K562 (cell line): ENCODE measurements around the gene OGFR. TPM values are rescaled to one million over a fixed set of nuclear protein-coding genes. Genes with fewer than 3 reads are reported as not detected.

ENCODE experiments used
- ATAC-seq: fragments of 200-7000 bp; cut with Tn5 transposase; 3 replicates; pipeline ENCODE4 v1.9.1; 2020; ENCODE audit warnings: moderate library complexity
- BruUV-seq: library from RNA; stranded (reverse); fragments of 400-500 nt; replicated peaks from 2 replicates; lab custom pipeline; 2021; lab: Mats Ljungman, UMichigan
- CTCF ChIA-PET: fragments of 300-600 bp; formaldehyde crosslinking; extraction: SDS; loops from one replicate; lab custom pipeline; 2021; ENCODE audit warnings: low intra/inter-chr PET ratio; lab: Yijun Ruan, JAX
- POLR2A ChIA-PET: fragments of 300-600, 350-650 bp; sonication (Branson Sonifier 250); formaldehyde crosslinking; extraction: SDS; loops from one replicate; lab custom pipeline; 2021; ENCODE audit warnings: antibody characterized with exemption, inconsistent platforms; lab: Yijun Ruan, JAX
- DNase-seq, 4 experiments: peaks; one replicate each; pipeline versions ENCODE4 v3.0.0 to v3.0.0-alpha.2; 2011 to 2018; ENCODE audit warnings: low spot score in 3 of 4, mixed read lengths in 3 of 4; ENCODE audit errors: extremely low read depth in 1 of 4
- FAIRE-seq: peaks from 2 replicates; lab custom pipeline; 2011; peaks lifted over from hg19 to GRCh38; lab: Jason Lieb, UNC
- H2AFZ ChIP-seq: 2 replicates; pipeline ENCODE4 v1.6.0; 2011; ENCODE audit warnings: low read depth, low read length, control low read depth, inconsistent platforms
- H3K27ac ChIP-seq: fragments of 200-600 bp; 3 replicates; pipeline ENCODE4 v1.8.0; 2011; ENCODE audit warnings: low read depth, mild to moderate bottlenecking, control low read depth, inconsistent platforms, low read length, moderate library complexity, mixed read lengths; ENCODE audit errors: extremely low read depth
- H3K27me3 ChIP-seq, 2 experiments: fragments of 300-600 bp in 1 of 2; 2 replicates in 1 of 2; 3 replicates in 1 of 2; pipeline versions ENCODE4 v1.6.0 to v1.8.0; 2011; ENCODE audit warnings: inconsistent platforms in 2 of 2, low read length in 2 of 2, mild to moderate bottlenecking in 1 of 2, mixed read lengths in 1 of 2, moderate library complexity in 1 of 2; ENCODE audit not compliant: control insufficient read depth in 2 of 2, insufficient read depth in 2 of 2
- H3K36me3 ChIP-seq: fragments of 300-600 bp; 3 replicates; pipeline ENCODE4 v1.8.0; 2011; ENCODE audit warnings: mild to moderate bottlenecking, low read length, inconsistent platforms; ENCODE audit not compliant: control insufficient read depth, insufficient read depth
- H3K4me1 ChIP-seq, 2 experiments: fragments of 200-600 bp in 1 of 2; replicated peaks in 1 of 2; 2 replicates in 1 of 2; 3 replicates in 1 of 2; pipeline versions ENCODE4 v1.5.1 to v1.8.0; 2011; ENCODE audit warnings: inconsistent platforms in 2 of 2, low read length in 2 of 2, mild to moderate bottlenecking in 1 of 2, mixed read lengths in 1 of 2, moderate library complexity in 1 of 2; ENCODE audit not compliant: control insufficient read depth in 2 of 2, insufficient read depth in 2 of 2
- H3K4me2 ChIP-seq: 2 replicates; pipeline ENCODE4 v1.6.1; 2011; ENCODE audit warnings: low read length, control low read depth, inconsistent platforms, mixed read lengths; ENCODE audit not compliant: insufficient read depth
- H3K4me3 ChIP-seq: fragments of 200-600 bp; sonication (generic), shearing (Covaris generic); 2 replicates; pipeline ENCODE4 v1.5.1; 2016; ENCODE audit warnings: control low read depth, inconsistent platforms
- H3K79me2 ChIP-seq: fragments of 200-600 bp; 3 replicates; pipeline ENCODE4 v1.8.0; 2011; ENCODE audit warnings: low read length, inconsistent platforms; ENCODE audit not compliant: control insufficient read depth, insufficient read depth
- H3K9ac ChIP-seq, 2 experiments: 2 replicates each; pipeline versions ENCODE4 v1.6.0 to v1.6.1; 2011; ENCODE audit warnings: low read depth in 2 of 2, low read length in 2 of 2, control low read depth in 1 of 2, inconsistent platforms in 1 of 2, mild to moderate bottlenecking in 1 of 2, mixed read lengths in 1 of 2; ENCODE audit not compliant: insufficient read depth in 1 of 2
- H3K9me1 ChIP-seq: one replicate; pipeline ENCODE4 v1.6.0; 2011; ENCODE audit warnings: inconsistent platforms, mild to moderate bottlenecking, low read length, moderate library complexity; ENCODE audit not compliant: control insufficient read depth, insufficient read depth
- H3K9me3 ChIP-seq: replicated peaks from 2 replicates; pipeline ENCODE4 v1.5.1; 2011; ENCODE audit warnings: low read depth, low read length, inconsistent platforms; ENCODE audit not compliant: control insufficient read depth, insufficient read depth
- H4K20me1 ChIP-seq: replicated peaks from 2 replicates; pipeline ENCODE4 v1.6.1; 2011; ENCODE audit warnings: low read length, inconsistent platforms, mixed read lengths; ENCODE audit not compliant: control insufficient read depth, insufficient read depth
- KLF6 ChIP-seq: fragments of 250-450 bp; sonication (Bioruptor Pico); IDR thresholded peaks from 2 replicates; pipeline ENCODE4 v1.4.0; 2020; ENCODE audit warnings: mild to moderate bottlenecking, moderate library complexity, borderline replicate concordance
- NR4A1 ChIP-seq, 2 experiments: fragments of 250-450 bp in 1 of 2; fragments of 450-650 bp in 1 of 2; sonication (Bioruptor Pico) in 1 of 2; IDR thresholded peaks; 2 replicates each; pipeline versions ENCODE4 v1.4.0 to v1.6.1; 2016 to 2020; ENCODE audit warnings: mild to moderate bottlenecking in 2 of 2, missing compliant biosample characterization in 1 of 2, missing genetic modification characterization in 1 of 2, moderate library complexity in 1 of 2
- POLR2G ChIP-seq: fragments of 200-400 bp; formaldehyde crosslinking; IDR thresholded peaks from 2 replicates; pipeline ENCODE4 v1.6.1; 2017; ENCODE audit warnings: low read depth, mild to moderate bottlenecking, antibody characterized with exemption, low read length, moderate library complexity
- SUPT5H ChIP-seq: fragments of 450-650 bp; IDR thresholded peaks from 2 replicates; pipeline ENCODE4 v1.6.1; 2016
- TEAD4 ChIP-seq, 2 experiments: sonication (generic) in 1 of 2; formaldehyde crosslinking in 1 of 2; IDR thresholded peaks; 2 replicates each; pipeline versions ENCODE4 v1.6.1 to v1.8.0; 2012 to 2022; ENCODE audit warnings: borderline replicate concordance in 1 of 2, inconsistent platforms in 1 of 2, low read length in 1 of 2, mild to moderate bottlenecking in 1 of 2, missing genetic modification reagents in 1 of 2
- WGBS: fragments of 100-300 bp; shearing (Covaris generic); methylation state at CpG from one replicate; pipeline ENCODE4 v1.1.6; 2016; ENCODE audit warnings: low coverage, mixed read lengths; ENCODE audit not compliant: insufficient coverage; ENCODE audit errors: missing lambda C conversion rate; 5-methylcytosine and 5-hydroxymethylcytosine counted together
- in situ Hi-C: fragments of 300-500 bp; cut with MboI; formaldehyde crosslinking; loops from 4 replicates; pipeline ENCODE4 v1.15.0; 2018; ENCODE audit warnings: inconsistent platforms, mixed read lengths
- intact Hi-C: fragments of 100-400 bp; cut with micrococcal nuclease; formaldehyde crosslinking; loops from 2 replicates; pipeline ENCODE4 v1.14.2; 2022
- polyA plus RNA-seq, 8 experiments: library from polyadenylated mRNA; depleted of rRNA in 4 of 8; stranded (reverse) in 5 of 8; unstranded in 3 of 8; fragments of >200 nt; fragmentation: Nextera tagmentation in 2 of 8; fragmentation: Illumina TruSeq in 1 of 8; extraction: Ambion mirVana in 2 of 8; extraction: Trizol in 1 of 8; gene quantifications; 2 replicates each; pipeline versions ENCODE4 v1.2.1 to v1.2.3, GENCODE V29; 2011 to 2014; ENCODE audit warnings: inconsistent platforms in 1 of 8, missing spikeins in 1 of 8
- total RNA-seq, 7 experiments: library from RNA; depleted of rRNA in 6 of 7; stranded (reverse); fragments of >200 nt in 6 of 7; fragmentation: Illumina TruSeq in 2 of 7; extraction: Trizol in 2 of 7; gene quantifications; 2 replicates each; pipeline versions ENCODE4 v1.2.1 to v1.2.3, GENCODE V29; 2011 to 2021; ENCODE audit warnings: low replicate concordance in 1 of 7
- TF ChIP-seq, protein P1 (sequence below), 2 experiments: IDR thresholded peaks; 2 replicates each; pipeline ENCODE4 v1.6.1; 2011; ENCODE audit warnings: borderline replicate concordance in 1 of 2, control low read depth in 1 of 2, low read depth in 1 of 2, low read length in 1 of 2, mild to moderate bottlenecking in 1 of 2, mixed read lengths in 1 of 2, moderate library complexity in 1 of 2; ENCODE audit not compliant: insufficient read depth in 1 of 2, insufficient read length in 1 of 2, poor library complexity in 1 of 2, severe bottlenecking in 1 of 2; ENCODE audit errors: extremely low read depth in 1 of 2

OGFR gene
- total and polyA plus RNA-seq, 9 of the 15 experiments (the other 6 are each of a cell fraction or from before 2014, with no cell fraction given), result 0.39 to 56.3 (median 17.5) TPM

DNA sequence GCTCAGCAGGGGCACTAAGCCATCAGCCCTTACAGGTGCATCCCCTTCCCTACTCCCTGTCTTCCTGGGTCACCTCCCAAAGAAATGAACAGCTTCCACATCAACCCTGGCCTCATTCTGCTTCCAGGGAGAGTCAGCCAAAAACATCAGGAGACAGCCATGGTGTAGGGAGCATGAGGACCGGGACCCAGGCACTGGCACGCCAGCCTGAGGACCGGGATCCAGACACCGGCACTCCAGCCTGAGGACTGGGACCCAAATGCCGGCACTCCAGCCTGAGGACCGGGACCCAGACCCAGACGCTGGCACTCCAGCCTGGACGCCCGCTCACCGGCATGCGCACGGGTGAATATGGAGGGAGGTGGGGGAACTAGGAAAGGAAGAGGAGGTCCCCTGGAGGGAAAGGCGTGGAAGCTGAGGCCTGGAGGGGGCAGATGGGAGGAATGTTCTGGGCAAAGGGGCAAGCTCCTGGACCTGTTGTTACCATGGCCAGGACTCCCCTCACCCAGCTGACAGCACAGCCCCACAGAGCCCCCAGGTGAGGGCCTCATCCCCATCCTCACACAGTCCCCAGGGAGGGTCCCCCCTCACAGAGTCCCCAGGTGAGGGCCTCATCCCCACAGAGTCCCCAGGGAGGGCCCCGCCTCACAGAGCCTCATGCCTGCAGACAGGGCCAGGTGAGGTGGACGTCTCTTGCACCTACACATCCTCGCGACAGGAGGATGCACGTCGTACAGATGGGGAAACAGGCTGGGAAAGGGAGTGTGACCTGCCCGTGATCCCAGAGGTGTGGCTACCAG, 34.3 kb upstream of the OGFR start:
- FAIRE-seq (no peak), ATAC-seq (no peak), DNase-seq (no peak)
- CTCF ChIA-PET, result no interaction called here
- BruUV-seq, result no TSS peak
- Histone ChIP-seq H3K9ac (peak overlapping the region in 1 of 2 experiments; percentile 30; a peak in 1 of 4 replicates), H3K27me3 (peaks cover 0 to 14% of the 10 kb centered on the region in 2 experiments; a peak in 3 of 5 replicates), H3K9me1 (peaks cover 4% of the 10 kb centered on the region), H3K9me3 (no peaks in the 10 kb centered on the region), H3K27ac (no peak overlapping the region)
- POLR2A ChIA-PET, result interaction anchor here (0.5 to 1.1 kb wide), 5 partner anchors 8 to 477 kb away, joined by 3 to 5 read pairs (median 3); no protein-coding TSS in a partner anchor
- intact Hi-C loops, result no loop called here
- 59% methylated on average over 19 of the region's 20 CpGs for WGBS
- TF ChIP-seq NR4A1 (CRISPR knock-in tag; IDR thresholded peaks at IDR 0.05) (no peak), NR4A1 (tag; IDR thresholded peaks at IDR 0.05) (no peak)
- TF ChIP-seq, all 486 proteins: peak for 0
- Histone ChIP-seq H4K20me1 (peaks cover 21% of the 10 kb centered on the region), H3K4me2 (no peak overlapping the region), H3K4me3 (no peak overlapping the region), H3K36me3 (no peaks in the 10 kb centered on the region), H3K79me2 (no peaks in the 10 kb centered on the region), H2AFZ (no peak overlapping the region), H3K4me1 (peaks cover 7 to 56% of the 10 kb centered on the region in 2 experiments; a peak in 4 of 5 replicates)
- in situ Hi-C loops, result no loop called here

DNA sequence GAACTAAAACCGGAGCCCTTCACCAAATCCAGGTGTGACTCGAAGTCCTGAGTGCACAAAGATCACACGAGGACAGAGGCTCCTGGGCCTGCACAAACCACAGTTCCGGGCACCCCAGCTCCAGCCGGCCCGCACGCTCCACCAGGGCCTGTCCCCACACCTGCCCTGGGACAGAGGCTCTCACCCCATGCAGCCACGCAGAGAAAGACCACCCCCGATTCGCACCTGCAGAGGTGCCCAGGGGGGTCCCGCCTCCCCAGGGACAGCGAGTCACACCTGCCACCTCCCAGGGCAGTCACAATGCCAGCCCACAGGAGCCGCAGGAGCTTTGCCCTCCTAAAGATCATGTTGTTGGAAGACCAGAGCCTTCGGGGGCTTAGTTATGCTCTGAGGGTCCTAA, 33.7 kb upstream of the OGFR start:
- WGBS, result 67% methylated on average over 13 of the region's 14 CpGs

More for the DNA sequence above, 33.7 kb upstream of the OGFR start:
- ChIA-PET POLR2A (interaction anchor here (0.6 kb wide), 1 partner anchor 476 kb away, joined by 3 read pairs; no protein-coding TSS in a partner anchor), CTCF (no interaction called here)
- H3K9me3 ChIP-seq, result no peaks in the 10 kb centered on the region
- DNase-seq, result no peak
- H3K27ac ChIP-seq, result no peak overlapping the region
- TF ChIP-seq KLF6 (CRISPR knock-in tag), result no peak
- TF ChIP-seq TEAD4 (IDR thresholded peaks at IDR 0.05; ENCODE audit: low read length), result no peak
- no peak for TF ChIP-seq TEAD4 (CRISPR knock-in tag; IDR thresholded peaks at IDR 0.05; ENCODE audit: borderline replicate concordance)
- TF ChIP-seq POLR2G, result 0 out of 2 replicates have a peak, but pooled peaks have one; percentile 9
- TF ChIP-seq, protein P1, sequence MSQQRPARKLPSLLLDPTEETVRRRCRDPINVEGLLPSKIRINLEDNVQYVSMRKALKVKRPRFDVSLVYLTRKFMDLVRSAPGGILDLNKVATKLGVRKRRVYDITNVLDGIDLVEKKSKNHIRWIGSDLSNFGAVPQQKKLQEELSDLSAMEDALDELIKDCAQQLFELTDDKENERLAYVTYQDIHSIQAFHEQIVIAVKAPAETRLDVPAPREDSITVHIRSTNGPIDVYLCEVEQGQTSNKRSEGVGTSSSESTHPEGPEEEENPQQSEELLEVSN (IDR thresholded peaks at IDR 0.05; ENCODE audit: borderline replicate concordance in 1 of 2, extremely low read depth in 1 of 2, insufficient read depth in 1 of 2, insufficient read length in 1 of 2, low read depth in 1 of 2, low read length in 1 of 2, poor library complexity in 1 of 2, severe bottlenecking in 1 of 2), result no peak
- no peak for TF ChIP-seq SUPT5H
- H3K4me2 ChIP-seq, result no peak overlapping the region
- peaks cover 0 to 10% of the 10 kb centered on the region in 2 experiments; a peak in 2 of 5 replicates for H3K27me3 ChIP-seq
- ATAC-seq, result no peak
- no TSS peak for BruUV-seq
- H2AFZ ChIP-seq, result no peak overlapping the region
- no peaks in the 10 kb centered on the region for H3K36me3 ChIP-seq
- H3K4me1 ChIP-seq, result peaks cover 13 to 62% of the 10 kb centered on the region in 2 experiments
- H3K79me2 ChIP-seq, result no peaks in the 10 kb centered on the region; the same call in 1 of the 3 replicates
- FAIRE-seq, result no peak
- intact Hi-C loops, result no loop called here
- in situ Hi-C loops, result no loop called here
- H3K9me1 ChIP-seq, result peaks cover 4% of the 10 kb centered on the region
- H3K9ac ChIP-seq, result 0 out of 4 replicates have a peak overlapping the region, but pooled peaks of 1 of the 2 experiments have one; percentile 40
- peaks cover 21% of the 10 kb centered on the region for H4K20me1 ChIP-seq
- H3K4me3 ChIP-seq, result no peak overlapping the region
